Fibroblast of skin of right biceps (primary cell): ENCODE results near the gene HCAR3.
"Not testable (repeated sequence)": the region's sequence is repeated elsewhere in the genome, so short reads cannot be mapped to it uniquely, and the experiment has no call there.

Source experiments
- DNase-seq: peaks from one replicate; pipeline ENCODE4 v3.0.0-alpha.2; 2013

Gene HCAR3

GRCh38 chr12:122716658-122717057 is at the start of gene HCAR3:
HCAR3 (minus strand) TSS chr12:122716811; CDS start chr12:122716737, 74 bp downstream.
- not testable (repeated sequence) for DNase-seq

GRCh38 chr12:122757568-122757967 is 41.0 kb upstream of the HCAR3 start:
- no peak for DNase-seq

GRCh38 chr12:122754790-122755189 is 38.2 kb upstream of the HCAR3 start:
- no peak for DNase-seq

GRCh38 chr12:122753319-122753650 is 36.7 kb upstream of the HCAR3 start:
- DNase-seq: no peak

GRCh38 chr12:122752464-122753318 is 36.1 kb upstream of the HCAR3 start, which contains the start of gene DENR:
DENR (plus strand) TSS chr12:122752824; CDS start chr12:122753702, 878 bp downstream.
- DNase-seq: peak; percentile 98

- DNase-seq: not testable (repeated sequence)
These were observed 34.3 kb upstream of the HCAR3 start for GRCh38 chr12:122750781-122751515.

GRCh38 chr12:122749569-122750332 is 33.1 kb upstream of the HCAR3 start:
- DNase-seq: no peak

GRCh38 chr12:122747224-122748135 is 30.9 kb upstream of the HCAR3 start:
- no peak for DNase-seq

GRCh38 chr12:122743895-122744525 is 27.4 kb upstream of the HCAR3 start:
- DNase-seq: no peak

- DNase-seq: peak; percentile 14
These were observed 23.7 kb upstream of the HCAR3 start for GRCh38 chr12:122740351-122740750.

- DNase-seq: no peak
These were observed 22.0 kb upstream of the HCAR3 start for GRCh38 chr12:122738571-122738970.

GRCh38 chr12:122732611-122733010 is 16.0 kb upstream of the HCAR3 start:
- DNase-seq: no peak

- no peak for DNase-seq
These were observed 15.6 kb upstream of the HCAR3 start for GRCh38 chr12:122732170-122732569.

- DNase-seq: no peak
These were observed 13.8 kb upstream of the HCAR3 start, which contains the start of gene HCAR1 for GRCh38 chr12:122730215-122731014. HCAR1 (minus strand) TSS chr12:122730844; CDS start chr12:122730339, 505 bp downstream.

- DNase-seq: no peak
These were observed 13.1 kb upstream of the HCAR3 start for GRCh38 chr12:122729583-122730214.

- DNase-seq: peak; percentile 4
These were observed 9.5 kb upstream of the HCAR3 start for GRCh38 chr12:122726080-122726558.

GRCh38 chr12:122725452-122726079 is 9.0 kb upstream of the HCAR3 start:
- DNase-seq: no peak

- DNase-seq: no peak
These were observed 8.1 kb upstream of the HCAR3 start for GRCh38 chr12:122724641-122725243.

- no peak for DNase-seq
These were observed 5.8 kb upstream of the HCAR3 start for GRCh38 chr12:122722387-122722786.
